Activated CD4-positive, alpha-beta T cell treated with anti-CD3 and anti-CD28 coated beads for 1 hour (primary cell): ENCODE measurements around the gene PNPLA7.

Experiments
- DNase-seq: peaks from one replicate; pipeline ENCODE4 v3.0.0-alpha.2; 2020

Gene PNPLA7

DNA sequence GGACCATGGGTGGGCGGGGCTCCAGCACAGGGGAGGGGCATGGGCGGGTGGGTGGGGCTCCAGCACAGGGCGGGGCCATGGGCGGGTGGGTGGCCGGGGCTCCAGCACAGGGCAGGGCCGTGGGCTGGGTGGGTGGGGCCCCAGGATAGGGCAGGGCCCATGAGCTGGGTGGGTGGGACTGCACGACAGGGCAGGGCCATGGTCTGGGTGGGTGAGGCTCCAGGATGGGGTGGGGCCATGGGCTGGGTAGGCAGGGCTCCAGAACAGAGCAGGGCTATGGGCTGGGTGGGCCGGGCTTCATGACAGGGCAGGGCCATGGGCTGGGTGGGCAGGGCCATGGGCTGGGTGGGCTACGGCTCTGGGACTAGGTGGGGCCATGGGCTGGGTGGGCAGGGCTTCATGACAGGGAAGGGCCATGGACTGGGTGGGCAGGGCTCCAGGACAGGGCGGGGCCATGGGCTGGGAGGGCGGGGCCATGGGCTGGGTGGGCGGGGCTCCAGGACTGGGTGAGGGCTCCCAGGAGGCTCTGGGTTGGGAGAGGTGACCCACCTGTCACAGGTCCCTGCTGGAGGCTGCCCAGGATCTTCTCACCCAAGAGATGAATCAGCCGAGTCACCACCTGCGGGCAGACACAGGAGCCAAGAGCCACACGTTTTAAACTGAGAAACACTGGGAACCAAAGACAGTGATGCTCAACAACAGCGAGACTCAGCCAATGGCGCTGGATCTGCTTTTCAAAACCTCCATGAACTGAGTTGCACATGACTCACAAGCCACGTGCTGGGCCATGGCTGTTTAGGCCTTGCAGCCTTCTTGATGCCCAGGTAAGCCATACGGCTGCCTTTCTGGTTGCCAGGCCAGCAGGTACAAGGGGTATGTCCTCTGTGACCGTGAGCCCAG is 57.5 kb downstream of the PNPLA7 start:
- DNase-seq: no peak

- DNase-seq: no peak
Observed at GRCh38 chr9:137491735-137492432, 58.3 kb downstream of the PNPLA7 start.

DNA sequence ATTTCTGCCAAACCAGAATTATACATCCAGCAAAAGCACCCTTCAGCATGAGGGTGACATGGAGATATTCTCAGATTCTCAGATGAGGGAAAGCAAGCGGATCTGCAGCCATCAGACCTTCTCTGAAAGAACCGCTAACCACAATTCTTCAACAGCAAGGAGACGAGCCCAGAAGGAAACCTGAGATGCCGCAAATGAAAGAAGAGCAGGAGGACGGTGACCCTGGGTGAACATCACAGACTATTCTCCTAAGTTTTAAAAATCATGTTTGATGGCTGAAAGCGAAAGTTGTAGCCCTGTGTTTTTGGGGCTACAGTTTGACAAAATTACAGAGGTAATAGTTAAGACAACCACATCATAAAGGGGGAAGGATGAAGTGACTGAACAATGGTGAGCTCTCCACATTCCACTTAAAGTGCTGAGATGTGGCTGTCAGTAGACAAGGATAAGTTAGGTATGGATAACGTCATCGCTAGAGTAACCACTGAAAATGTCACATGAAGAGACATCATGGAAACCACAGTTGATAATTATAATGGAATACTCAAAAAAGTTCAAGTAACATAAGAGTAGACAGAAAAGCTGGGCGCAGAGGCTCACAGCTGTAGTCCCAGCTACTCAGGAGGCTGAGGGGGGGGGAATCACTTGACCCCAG is 59.5 kb downstream of the PNPLA7 start:
- DNase-seq: no peak

GRCh38 chr9:137488906-137489305 is 61.3 kb downstream of the PNPLA7 start:
- DNase-seq: no peak

DNA sequence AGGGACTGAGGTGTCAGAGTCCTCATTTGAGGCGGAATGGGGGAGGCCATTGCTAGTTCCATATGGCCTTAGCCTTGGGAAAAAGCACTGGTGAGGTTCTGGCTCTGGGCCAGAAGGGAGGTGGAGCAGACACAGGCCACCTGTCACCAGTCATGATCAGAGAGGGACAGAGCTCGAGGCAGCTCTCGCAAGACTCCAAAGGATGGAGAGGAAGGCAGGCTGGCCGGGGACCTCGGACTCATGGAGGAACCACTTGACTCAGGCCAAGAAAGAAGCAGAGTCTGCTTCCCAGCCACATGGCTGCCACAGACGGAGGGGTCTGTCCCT is 61.9 kb downstream of the PNPLA7 start:
- DNase-seq: no peak

- no peak for DNase-seq
Observed at GRCh38 chr9:137487454-137488326, 62.5 kb downstream of the PNPLA7 start.

- no peak for DNase-seq
Observed at GRCh38 chr9:137486545-137487453, 63.4 kb downstream of the PNPLA7 start.

GRCh38 chr9:137486141-137486490 is 64.1 kb downstream of the PNPLA7 start:
- no peak for DNase-seq

DNA sequence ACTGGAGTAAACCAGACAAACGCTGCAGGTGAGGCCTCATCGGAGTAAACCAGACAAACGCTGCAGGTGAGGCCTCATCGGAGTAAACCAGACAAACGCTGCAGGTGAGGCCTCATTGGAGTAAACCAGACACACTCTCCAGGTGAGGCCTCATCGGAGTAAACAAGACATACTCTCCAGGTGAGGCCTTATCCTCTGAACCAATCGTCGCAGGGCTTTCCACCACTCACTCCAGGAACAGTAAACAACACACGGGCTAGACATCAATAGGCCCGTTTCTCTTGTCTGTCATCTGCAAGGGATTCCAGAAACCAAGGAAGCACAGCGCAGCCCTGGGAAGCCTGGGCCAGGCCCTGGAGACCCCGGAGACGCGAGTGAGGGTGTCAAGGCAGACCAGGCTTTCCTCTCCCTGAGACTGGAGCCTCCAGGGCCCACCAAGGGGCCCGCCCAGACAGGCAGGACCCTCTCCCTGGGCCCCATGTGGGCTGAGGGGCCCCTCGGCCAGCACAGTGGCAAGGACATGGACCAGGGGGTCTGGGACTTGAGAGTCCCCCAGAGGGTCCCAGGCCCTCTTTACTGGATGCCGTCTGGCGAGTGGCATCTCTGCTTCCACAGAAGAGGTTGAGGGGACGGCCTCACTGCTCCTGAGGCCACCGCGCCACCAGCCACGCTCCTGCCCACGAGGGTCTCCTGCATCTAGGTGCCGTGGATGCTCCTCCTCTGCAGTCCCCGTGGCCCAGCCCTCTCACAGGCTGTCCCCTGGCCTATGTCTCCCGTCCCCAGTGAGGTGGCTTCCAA is 64.7 kb downstream of the PNPLA7 start:
- no peak for DNase-seq

DNA sequence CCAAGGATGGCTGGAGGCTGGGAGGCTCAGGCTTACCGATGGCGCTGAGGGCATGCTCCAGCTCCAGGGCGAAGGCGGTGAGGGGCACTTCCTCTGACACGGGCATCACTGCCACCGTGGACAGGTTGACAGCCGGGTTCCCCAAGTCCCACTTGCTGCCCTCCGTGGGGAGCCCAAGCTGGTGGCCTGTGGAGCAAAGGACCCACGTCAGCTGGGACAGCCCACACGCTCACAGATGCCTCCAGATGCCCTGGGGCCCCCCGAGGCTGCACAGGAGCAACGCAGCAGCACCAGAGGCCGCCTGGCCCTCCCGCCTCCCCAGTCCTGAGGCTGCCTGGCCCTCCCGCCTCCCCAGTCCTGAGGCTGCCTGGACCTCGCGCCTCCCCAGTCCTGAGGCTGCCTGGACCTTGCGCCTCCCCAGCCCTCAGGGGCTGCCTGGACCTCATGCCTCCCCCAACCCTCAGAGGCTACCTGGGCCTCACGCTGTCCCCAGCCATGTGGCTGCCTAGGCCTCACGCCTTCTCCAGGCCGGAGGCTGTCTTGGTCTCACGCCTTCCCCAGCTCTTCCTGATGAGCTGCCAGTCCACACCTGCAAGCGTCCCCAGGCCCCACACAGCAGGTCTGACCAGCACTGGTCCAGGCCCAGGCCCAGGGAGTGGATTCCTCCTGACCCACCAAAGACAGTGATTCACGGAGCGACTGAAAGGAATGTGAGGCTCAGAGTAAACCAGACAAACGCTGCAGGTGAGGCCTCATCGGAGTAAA is 65.5 kb downstream of the PNPLA7 start:
- DNase-seq: no peak

- no peak for DNase-seq
Observed at GRCh38 chr9:137482094-137482781, 68.0 kb downstream of the PNPLA7 start.

- DNase-seq: no peak
Observed at GRCh38 chr9:137480686-137481683, 69.2 kb downstream of the PNPLA7 start.

DNA sequence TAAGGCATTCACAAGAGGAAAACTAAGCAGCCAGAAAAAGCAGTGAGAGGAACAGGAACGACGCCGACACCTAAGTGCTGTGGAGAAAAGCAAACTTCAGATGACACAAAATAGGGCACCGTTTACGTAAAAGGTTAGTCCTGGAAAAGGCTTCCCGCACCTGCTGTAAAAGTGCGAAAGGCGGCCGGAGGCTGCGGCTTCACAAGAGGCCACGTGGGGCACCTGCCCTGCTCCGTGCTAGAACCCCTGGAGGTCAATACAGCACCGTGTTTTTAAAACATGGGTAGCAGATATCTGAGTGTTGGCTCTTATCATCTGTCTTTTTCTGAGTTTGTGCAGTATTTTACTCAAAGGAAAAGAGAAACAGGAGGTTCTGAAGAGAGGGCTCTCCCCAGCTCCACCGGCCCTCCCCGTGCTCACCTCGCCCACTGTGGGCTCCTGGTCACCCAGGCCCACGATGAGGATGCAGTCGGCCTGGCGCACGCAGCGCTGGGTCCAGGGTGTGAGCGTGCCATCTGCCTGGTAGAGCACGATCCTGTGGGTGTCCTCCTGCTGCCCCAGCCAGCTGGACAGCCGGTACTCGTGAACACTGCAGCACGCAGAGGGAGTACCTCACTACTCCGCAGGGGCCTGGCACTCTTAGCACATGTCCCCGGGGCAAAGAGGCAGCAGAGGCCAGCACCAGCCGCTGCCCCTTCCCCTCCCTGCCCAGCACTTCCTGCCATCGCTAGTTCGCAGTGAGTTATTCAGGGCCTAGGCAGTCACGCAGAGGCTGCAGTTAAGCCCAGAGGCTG is 70.1 kb downstream of the PNPLA7 start:
- DNase-seq: no peak

- DNase-seq: no peak
Observed at GRCh38 chr9:137478962-137479861, 71.0 kb downstream of the PNPLA7 start.

DNA sequence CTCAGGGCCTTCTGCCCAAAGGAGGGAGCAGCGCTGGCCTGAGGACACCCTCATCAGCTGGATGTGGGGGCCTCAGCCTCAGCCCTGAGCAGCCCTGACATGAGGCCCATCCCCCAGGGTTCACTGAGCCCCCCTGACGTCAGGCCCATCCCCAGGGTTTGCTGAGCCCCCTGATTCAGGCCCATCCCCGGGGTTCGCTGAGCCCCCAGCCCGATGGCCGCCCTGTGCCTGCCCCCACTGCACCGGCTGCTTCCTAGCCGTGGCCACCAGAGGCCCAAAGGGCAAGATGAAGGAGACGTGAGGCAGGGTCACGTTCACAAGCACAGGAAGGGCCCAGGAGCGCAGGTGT is 71.6 kb downstream of the PNPLA7 start:
- DNase-seq: no peak
